ENCODE results near the gene PACS2.
"Not testable (repeated sequence)": the region's sequence is repeated elsewhere in the genome, so short reads cannot be mapped to it uniquely, and the experiment has no call there.

PACS2 gene

GRCh38 chr14:105287249-105288102 is 27.1 kb upstream of the PACS2 start:
- in situ Hi-C loops (cut with HindIII; ENCODE audit: low sequenced_read_pairs) = no loop called here

GRCh38 chr14:105288936-105289335 is 25.6 kb upstream of the PACS2 start:
- in situ Hi-C loops (cut with HindIII; ENCODE audit: low sequenced_read_pairs) = not testable (repeated sequence)

GRCh38 chr14:105290621-105291346 is 23.8 kb upstream of the PACS2 start:
- in situ Hi-C loops (cut with HindIII; ENCODE audit: low sequenced_read_pairs) = no loop called here

- in situ Hi-C loops (cut with HindIII; ENCODE audit: low sequenced_read_pairs) = no loop called here
Measured at GRCh38 chr14:105292826-105293711, 21.5 kb upstream of the PACS2 start.

GRCh38 chr14:105294142-105294597 is 20.4 kb upstream of the PACS2 start:
- in situ Hi-C loops (cut with HindIII; ENCODE audit: low sequenced_read_pairs) = no loop called here

- in situ Hi-C loops (cut with HindIII; ENCODE audit: low sequenced_read_pairs) = not testable (repeated sequence)
Measured at GRCh38 chr14:105297311-105297710, 17.2 kb upstream of the PACS2 start.

GRCh38 chr14:105299654-105300541 is 14.7 kb upstream of the PACS2 start:
- in situ Hi-C loops (cut with HindIII; ENCODE audit: low sequenced_read_pairs) = no loop called here

- in situ Hi-C loops (cut with HindIII; ENCODE audit: low sequenced_read_pairs) = no loop called here
Measured at GRCh38 chr14:105300542-105301102, 13.9 kb upstream of the PACS2 start, which contains the start of gene BRF1. Gene BRF1 (minus strand): TSS chr14:105301001. CDS start chr14:105300629, 372 bp downstream.

GRCh38 chr14:105301103-105301914 is 13.2 kb upstream of the PACS2 start:
- in situ Hi-C loops (cut with HindIII; ENCODE audit: low sequenced_read_pairs) = no loop called here

- in situ Hi-C loops (cut with HindIII; ENCODE audit: low sequenced_read_pairs) = not testable (repeated sequence)
Measured at GRCh38 chr14:105301915-105302249, 12.7 kb upstream of the PACS2 start.

GRCh38 chr14:105303949-105304348 is 10.6 kb upstream of the PACS2 start:
- in situ Hi-C loops (cut with HindIII; ENCODE audit: low sequenced_read_pairs) = no loop called here

- in situ Hi-C loops (cut with HindIII; ENCODE audit: low sequenced_read_pairs) = no loop called here
Measured at GRCh38 chr14:105304565-105304964, 10.0 kb upstream of the PACS2 start.

- in situ Hi-C loops (cut with HindIII; ENCODE audit: low sequenced_read_pairs) = no loop called here
Measured at GRCh38 chr14:105305345-105305744, 9.2 kb upstream of the PACS2 start.

GRCh38 chr14:105305791-105306190 is 8.8 kb upstream of the PACS2 start:
- in situ Hi-C loops (cut with HindIII; ENCODE audit: low sequenced_read_pairs) = no loop called here

- in situ Hi-C loops (cut with HindIII; ENCODE audit: low sequenced_read_pairs) = no loop called here
Measured at GRCh38 chr14:105307052-105307727, 7.4 kb upstream of the PACS2 start.

- in situ Hi-C loops (cut with HindIII; ENCODE audit: low sequenced_read_pairs) = no loop called here
Measured at GRCh38 chr14:105309371-105309770, 5.2 kb upstream of the PACS2 start.

- in situ Hi-C loops (cut with HindIII; ENCODE audit: low sequenced_read_pairs) = no loop called here
Measured at GRCh38 chr14:105311838-105312237, 2.7 kb upstream of the PACS2 start.

- in situ Hi-C loops (cut with HindIII; ENCODE audit: low sequenced_read_pairs) = no loop called here
Measured at GRCh38 chr14:105312973-105313372, 1.6 kb upstream of the PACS2 start.
